GM19372 (cell line): ENCODE results near the gene RIMS1.
A peak's percentile ranks its signal among the peaks of the same experiment; 100 is the strongest.

Experiments
- ATAC-seq: cut with Tn5 transposase; IDR thresholded peaks from one replicate; pipeline ENCODE4 v1.9.1; 2021; ENCODE audit warnings: mild to moderate bottlenecking, low read depth, moderate library complexity; ENCODE audit not compliant: unreplicated experiment

Gene RIMS1

DNA sequence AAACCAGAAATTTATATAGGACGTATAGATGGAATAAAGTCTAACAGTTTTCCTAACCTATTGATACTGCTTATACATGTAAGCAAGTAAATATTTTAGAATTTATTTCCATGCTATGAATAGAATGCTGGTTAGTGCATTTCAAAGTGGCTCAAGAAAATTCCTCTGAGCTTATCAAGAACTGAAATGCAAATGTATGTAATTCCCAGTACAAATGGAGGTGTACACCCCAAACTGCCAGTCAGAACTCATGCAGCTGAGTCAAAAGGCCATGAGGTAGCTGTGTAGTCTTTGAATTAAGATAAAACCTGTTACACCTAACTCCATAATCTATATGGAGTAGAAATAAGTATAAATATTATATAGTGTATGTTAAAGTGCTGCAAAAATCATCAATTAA lies 503.3 kb downstream of the RIMS1 start:
- no peak for ATAC-seq

- no peak for ATAC-seq
Measured at GRCh38 chr6:72390548-72390947, 504.2 kb downstream of the RIMS1 start.

DNA sequence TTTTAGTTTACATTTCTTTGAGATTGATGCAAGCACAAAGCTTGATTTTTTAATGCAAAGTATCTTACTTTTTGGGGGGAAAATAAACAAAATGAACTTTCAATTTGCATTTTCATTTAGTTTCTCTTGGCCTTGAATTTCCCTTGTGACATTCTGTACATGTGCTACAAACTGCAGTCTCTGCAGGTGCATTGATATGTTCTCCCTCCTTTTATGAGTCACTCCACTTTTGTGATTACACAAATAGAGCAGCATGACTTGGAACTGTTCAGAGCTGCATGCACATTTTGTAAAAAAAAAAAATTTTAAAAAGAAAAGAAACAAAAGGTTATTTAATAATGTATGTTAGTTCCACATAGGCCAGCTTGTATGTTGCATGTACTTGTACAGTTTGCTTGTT lies 515.5 kb downstream of the RIMS1 start:
- no peak for ATAC-seq

- ATAC-seq = no peak
Measured at GRCh38 chr6:72403413-72403812, 517.1 kb downstream of the RIMS1 start.

DNA sequence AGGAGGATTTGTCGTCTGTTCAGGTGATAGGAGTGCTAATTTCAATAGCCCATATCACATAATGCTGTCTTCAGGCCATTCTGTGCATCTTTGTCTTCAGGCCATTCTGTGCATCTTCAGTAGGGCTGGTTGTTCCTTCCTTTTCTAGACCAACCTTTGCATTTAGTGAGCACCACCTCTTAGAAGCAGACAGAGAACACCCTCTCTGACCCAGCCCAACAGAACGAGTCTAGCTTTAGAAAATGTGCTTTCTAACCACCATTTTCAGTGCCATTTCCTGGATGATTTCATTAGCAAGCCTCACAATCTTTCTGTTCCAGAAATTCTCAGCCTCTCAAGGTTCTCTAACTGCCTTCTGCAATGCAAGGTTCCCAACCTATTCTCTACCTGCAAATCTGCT lies 520.2 kb downstream of the RIMS1 start:
- no peak for ATAC-seq

- ATAC-seq = no peak
Measured at GRCh38 chr6:72410769-72411168, 524.4 kb downstream of the RIMS1 start.

- peak; percentile 91 for ATAC-seq
Measured at GRCh38 chr6:72411872-72412708, 525.7 kb downstream of the RIMS1 start.

DNA sequence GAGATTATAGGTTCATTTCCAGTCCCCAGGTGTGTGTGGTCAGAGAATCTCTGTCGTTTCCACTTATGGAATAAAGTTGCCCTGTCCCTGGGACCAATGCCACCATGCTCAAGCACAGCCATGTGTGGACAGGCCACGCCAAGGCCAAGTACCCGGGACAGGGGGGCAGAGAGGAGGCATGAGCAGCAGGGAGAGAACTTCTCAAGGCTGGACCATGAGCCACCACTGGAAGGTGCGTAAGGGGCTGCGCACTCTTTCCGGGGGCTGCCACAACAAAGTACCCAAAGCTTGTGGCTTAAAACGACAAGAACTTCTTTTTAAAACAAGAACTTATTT lies 526.3 kb downstream of the RIMS1 start:
- ATAC-seq = no peak

GRCh38 chr6:72413884-72414283 lies 527.5 kb downstream of the RIMS1 start:
- no peak for ATAC-seq

- ATAC-seq = no peak
Measured at GRCh38 chr6:72414657-72415056, 528.3 kb downstream of the RIMS1 start.

- ATAC-seq = no peak
Measured at GRCh38 chr6:72416744-72417465, 530.6 kb downstream of the RIMS1 start.

DNA sequence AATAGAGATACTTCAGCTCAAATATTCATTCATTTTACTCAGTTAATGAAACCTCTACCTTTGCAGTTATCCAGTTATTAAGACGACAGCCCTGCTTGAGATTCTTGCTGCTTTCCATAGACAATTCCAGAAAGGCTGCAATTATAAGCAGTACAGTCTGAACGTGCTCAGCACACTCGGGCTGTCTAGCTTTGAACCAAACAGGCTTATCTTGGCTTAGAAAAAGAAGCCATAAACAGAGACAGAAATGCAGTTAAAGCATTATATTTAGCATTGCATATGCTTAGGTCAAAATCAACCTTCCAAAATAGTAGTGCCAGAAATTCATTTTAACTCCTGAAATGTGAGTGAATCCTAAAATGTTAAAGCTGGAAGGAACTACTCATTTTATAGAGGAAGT lies 531.4 kb downstream of the RIMS1 start:
- no peak for ATAC-seq

- ATAC-seq = no peak
Measured at GRCh38 chr6:72418495-72418894, 532.1 kb downstream of the RIMS1 start.

DNA sequence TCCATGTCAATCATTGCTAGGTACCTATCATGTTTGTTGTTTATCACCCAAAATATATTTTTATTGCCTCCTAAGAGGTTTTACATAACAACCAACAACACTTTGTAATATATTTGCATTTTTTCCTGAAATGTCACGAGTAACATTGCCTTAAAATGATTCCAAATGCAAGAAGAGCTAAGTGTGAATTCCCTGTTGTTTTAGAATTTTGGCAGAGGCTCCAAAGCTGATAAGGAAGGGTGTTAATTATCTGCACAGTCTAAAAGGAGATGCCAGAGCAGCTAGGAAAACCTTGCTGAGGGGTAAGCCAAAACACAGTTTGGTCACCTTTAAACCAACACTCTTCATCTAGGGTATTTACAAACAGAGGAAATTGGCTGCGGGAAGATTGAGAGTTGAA lies 533.6 kb downstream of the RIMS1 start:
- ATAC-seq = no peak

GRCh38 chr6:72420409-72420808 lies 534.1 kb downstream of the RIMS1 start:
- ATAC-seq = no peak

DNA sequence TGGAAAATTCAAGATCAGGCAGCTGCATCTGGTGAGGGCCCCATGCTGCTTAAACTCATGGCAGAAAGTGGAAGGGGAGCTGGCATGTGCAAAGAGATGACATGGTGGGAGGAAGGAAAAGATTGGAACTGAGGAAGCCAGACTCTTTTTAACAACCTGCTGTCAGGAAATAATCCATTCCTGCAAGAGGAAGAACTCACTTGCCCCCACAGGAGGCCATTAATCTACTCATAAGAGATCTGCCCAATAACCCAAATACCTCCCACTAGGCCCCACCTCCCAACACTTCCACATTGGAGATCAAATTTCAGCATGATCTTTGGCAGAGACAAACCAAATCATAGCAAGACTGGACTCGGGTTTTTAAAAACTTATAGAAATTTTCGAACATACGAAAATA lies 535.0 kb downstream of the RIMS1 start:
- ATAC-seq = no peak

DNA sequence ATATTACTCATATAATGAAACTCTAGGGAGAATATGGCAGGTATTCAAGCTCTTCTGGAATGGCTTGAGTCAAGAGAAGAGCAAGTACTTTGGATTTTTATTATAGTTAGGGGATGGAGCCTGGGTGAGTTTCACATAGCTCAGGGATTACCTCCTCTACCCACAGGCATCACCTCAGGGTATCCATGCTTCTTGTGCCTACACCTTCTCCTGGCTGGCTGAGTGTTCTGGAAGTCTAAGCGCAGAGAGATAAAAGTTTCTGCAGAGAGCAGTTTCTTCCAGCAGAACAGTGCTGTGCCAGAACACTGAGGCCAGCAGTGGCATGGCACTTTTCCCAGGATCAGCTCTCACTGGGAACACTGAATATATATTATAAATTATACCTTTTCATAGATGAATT lies 535.8 kb downstream of the RIMS1 start:
- no peak for ATAC-seq

- no peak for ATAC-seq
Measured at GRCh38 chr6:72424476-72424875, 538.1 kb downstream of the RIMS1 start.

- ATAC-seq = no peak
Measured at GRCh38 chr6:72425003-72425681, 538.8 kb downstream of the RIMS1 start.

DNA sequence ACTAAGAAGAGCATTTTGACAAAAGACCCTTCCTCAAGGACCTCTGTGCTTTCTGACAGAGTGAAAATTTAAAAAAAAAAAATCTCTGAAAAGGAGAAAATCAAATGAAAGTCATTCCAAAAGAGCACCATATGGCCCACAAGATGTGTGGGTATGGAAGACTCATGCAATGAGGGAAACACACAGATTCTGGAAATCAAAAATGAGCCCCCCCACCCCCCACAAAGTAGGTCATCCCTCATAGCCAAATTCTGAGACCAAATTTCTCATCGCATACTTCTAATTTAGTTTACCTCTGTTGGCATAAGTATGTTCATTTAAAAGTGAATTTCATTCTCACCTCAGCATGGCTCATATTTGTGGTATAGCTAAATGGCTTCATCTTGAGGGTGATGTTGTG lies 554.3 kb downstream of the RIMS1 start:
- ATAC-seq = no peak

GRCh38 chr6:72446430-72446829 lies 560.1 kb downstream of the RIMS1 start:
- no peak for ATAC-seq
